ENCODE measurements around the gene TMEM108. TPM values are rescaled to one million over a fixed set of nuclear protein-coding genes. Genes with fewer than 3 reads are reported as not detected.

TMEM108 gene
- total and polyA plus RNA-seq, 10 of the 15 experiments (the other 5 are each of a cell fraction or from before 2014, with no cell fraction given): 0.02 to 0.58 (median 0.12) TPM; not detected in 5

DNA sequence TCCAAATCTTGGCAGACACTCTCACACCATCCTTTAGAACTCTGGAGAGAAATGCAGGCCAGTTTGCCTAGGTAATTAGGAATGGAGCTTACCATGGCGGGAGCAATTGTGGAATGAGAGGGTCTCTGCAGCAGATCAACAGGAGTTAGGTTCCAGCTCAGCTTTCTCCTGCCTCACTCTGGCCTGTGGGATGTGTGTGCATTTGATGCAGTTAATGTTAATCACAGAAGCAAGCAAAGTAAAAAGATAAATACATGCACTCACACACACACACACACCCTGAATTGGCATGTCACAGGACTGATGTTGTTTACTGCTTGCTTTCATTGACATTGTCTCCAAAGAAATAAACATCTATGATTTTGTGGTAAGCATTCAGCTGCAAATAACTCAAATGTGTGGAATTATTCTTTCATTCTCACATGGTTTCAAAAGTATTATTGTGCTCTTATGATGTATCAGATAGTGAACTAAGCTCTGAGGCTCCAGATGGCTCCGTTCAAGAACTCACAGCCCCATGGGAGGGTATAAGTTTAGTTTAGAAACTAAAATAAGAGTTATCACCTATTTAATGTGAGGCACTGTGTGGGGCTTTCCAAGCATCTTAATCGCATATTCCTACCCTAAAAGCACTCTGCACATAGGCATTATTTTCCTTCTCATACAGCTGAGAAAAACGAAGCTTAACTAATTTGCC, 330.3 kb downstream of the TMEM108 start:
- FAIRE-seq (no peak), DNase-seq (ENCODE audit: low read depth, low spot score) (no peak), ATAC-seq (no peak)
- H3K27ac ChIP-seq (ENCODE audit: control insufficient read depth, insufficient read depth): no peak overlapping the region
- in situ Hi-C loops (cut with MboI): no loop called here
- intact Hi-C loops (cut with micrococcal nuclease; ENCODE audit: unreplicated experiment): no loop called here
- no peak overlapping the region for H2AFZ ChIP-seq (ENCODE audit: control insufficient read depth, low read depth, low read length)
- H3K9ac ChIP-seq (ENCODE audit: control insufficient read depth, insufficient read depth, low read length): no peak overlapping the region
- no TSS peak for BruUV-seq (replicated peaks)
- no peak overlapping the region for H3K4me3 ChIP-seq
- ChIA-PET SMC1A (ENCODE audit: uncharacterized antibody, unreplicated experiment) (no interaction called here), RAD21 (ENCODE audit: unreplicated experiment) (interaction anchor here (1.2 kb wide), 1 partner anchor 327 kb away, joined by 5 read pairs; no protein-coding TSS in a partner anchor), POLR2A (no interaction called here), CTCF (interaction anchor here (0.6 kb wide), 2 partner anchors 119 to 123 kb away, joined by 3 read pairs; no protein-coding TSS in a partner anchor)
- H3K79me2 ChIP-seq (ENCODE audit: control insufficient read depth, insufficient read depth, low read length): no peaks in the 10 kb centered on the region
- 1% methylated on average over 4 of the region's 4 CpGs for WGBS (ENCODE audit: insufficient coverage, insufficient replicate concordance, low lambda C conversion rate, missing lambda C conversion rate)
- peaks cover 2% of the 10 kb centered on the region; the same call in 1 of the 2 replicates for H4K20me1 ChIP-seq (ENCODE audit: control insufficient read depth, insufficient read depth)
- no peaks in the 10 kb centered on the region for H3K9me3 ChIP-seq (replicated peaks; ENCODE audit: control insufficient read depth, insufficient read depth, low read length)
- H3K36me3 ChIP-seq (ENCODE audit: control insufficient read depth in 2 of 2, insufficient read depth in 2 of 2, low read length in 1 of 2): no peaks in the 10 kb centered on the region
- no peaks in the 10 kb centered on the region; a peak in 1 of 4 replicates for H3K27me3 ChIP-seq (replicated peaks in 1 of 2; ENCODE audit: control insufficient read depth in 2 of 2, insufficient read depth in 2 of 2, low read length in 1 of 2)
- no peaks in the 10 kb centered on the region for H3K4me1 ChIP-seq (ENCODE audit: control insufficient read depth, insufficient read depth, low read length)
- H3K4me2 ChIP-seq (ENCODE audit: control insufficient read depth, insufficient read depth): no peak overlapping the region
- TF ChIP-seq CBX3 (IDR thresholded peaks at IDR 0.05; ENCODE audit: borderline replicate concordance, low read depth) (no peak), HDAC2 (IDR thresholded peaks at IDR 0.05) (no peak), ZNF384 (IDR thresholded peaks at IDR 0.05; ENCODE audit: borderline replicate concordance, low read depth, low read length) (no peak), POU2F2 (IDR thresholded peaks at IDR 0.05; ENCODE audit: borderline replicate concordance, low read depth, low read length) (no peak)
- TF ChIP-seq, protein P1, sequence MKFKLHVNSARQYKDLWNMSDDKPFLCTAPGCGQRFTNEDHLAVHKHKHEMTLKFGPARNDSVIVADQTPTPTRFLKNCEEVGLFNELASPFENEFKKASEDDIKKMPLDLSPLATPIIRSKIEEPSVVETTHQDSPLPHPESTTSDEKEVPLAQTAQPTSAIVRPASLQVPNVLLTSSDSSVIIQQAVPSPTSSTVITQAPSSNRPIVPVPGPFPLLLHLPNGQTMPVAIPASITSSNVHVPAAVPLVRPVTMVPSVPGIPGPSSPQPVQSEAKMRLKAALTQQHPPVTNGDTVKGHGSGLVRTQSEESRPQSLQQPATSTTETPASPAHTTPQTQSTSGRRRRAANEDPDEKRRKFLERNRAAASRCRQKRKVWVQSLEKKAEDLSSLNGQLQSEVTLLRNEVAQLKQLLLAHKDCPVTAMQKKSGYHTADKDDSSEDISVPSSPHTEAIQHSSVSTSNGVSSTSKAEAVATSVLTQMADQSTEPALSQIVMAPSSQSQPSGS (IDR thresholded peaks at IDR 0.05; ENCODE audit: low read length): no peak
- TF ChIP-seq, protein P2, sequence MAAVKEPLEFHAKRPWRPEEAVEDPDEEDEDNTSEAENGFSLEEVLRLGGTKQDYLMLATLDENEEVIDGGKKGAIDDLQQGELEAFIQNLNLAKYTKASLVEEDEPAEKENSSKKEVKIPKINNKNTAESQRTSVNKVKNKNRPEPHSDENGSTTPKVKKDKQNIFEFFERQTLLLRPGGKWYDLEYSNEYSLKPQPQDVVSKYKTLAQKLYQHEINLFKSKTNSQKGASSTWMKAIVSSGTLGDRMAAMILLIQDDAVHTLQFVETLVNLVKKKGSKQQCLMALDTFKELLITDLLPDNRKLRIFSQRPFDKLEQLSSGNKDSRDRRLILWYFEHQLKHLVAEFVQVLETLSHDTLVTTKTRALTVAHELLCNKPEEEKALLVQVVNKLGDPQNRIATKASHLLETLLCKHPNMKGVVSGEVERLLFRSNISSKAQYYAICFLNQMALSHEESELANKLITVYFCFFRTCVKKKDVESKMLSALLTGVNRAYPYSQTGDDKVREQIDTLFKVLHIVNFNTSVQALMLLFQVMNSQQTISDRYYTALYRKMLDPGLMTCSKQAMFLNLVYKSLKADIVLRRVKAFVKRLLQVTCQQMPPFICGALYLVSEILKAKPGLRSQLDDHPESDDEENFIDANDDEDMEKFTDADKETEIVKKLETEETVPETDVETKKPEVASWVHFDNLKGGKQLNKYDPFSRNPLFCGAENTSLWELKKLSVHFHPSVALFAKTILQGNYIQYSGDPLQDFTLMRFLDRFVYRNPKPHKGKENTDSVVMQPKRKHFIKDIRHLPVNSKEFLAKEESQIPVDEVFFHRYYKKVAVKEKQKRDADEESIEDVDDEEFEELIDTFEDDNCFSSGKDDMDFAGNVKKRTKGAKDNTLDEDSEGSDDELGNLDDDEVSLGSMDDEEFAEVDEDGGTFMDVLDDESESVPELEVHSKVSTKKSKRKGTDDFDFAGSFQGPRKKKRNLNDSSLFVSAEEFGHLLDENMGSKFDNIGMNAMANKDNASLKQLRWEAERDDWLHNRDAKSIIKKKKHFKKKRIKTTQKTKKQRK (IDR thresholded peaks at IDR 0.05; ENCODE audit: low read depth, low read length): no peak
- TF ChIP-seq, protein P3, sequence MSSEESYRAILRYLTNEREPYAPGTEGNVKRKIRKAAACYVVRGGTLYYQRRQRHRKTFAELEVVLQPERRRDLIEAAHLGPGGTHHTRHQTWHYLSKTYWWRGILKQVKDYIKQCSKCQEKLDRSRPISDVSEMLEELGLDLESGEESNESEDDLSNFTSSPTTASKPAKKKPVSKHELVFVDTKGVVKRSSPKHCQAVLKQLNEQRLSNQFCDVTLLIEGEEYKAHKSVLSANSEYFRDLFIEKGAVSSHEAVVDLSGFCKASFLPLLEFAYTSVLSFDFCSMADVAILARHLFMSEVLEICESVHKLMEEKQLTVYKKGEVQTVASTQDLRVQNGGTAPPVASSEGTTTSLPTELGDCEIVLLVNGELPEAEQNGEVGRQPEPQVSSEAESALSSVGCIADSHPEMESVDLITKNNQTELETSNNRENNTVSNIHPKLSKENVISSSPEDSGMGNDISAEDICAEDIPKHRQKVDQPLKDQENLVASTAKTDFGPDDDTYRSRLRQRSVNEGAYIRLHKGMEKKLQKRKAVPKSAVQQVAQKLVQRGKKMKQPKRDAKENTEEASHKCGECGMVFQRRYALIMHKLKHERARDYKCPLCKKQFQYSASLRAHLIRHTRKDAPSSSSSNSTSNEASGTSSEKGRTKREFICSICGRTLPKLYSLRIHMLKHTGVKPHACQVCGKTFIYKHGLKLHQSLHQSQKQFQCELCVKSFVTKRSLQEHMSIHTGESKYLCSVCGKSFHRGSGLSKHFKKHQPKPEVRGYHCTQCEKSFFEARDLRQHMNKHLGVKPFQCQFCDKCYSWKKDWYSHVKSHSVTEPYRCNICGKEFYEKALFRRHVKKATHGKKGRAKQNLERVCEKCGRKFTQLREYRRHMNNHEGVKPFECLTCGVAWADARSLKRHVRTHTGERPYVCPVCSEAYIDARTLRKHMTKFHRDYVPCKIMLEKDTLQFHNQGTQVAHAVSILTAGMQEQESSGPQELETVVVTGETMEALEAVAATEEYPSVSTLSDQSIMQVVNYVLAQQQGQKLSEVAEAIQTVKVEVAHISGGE (CRISPR knock-in tag; IDR thresholded peaks at IDR 0.05): no peak
- TF ChIP-seq, protein P4, sequence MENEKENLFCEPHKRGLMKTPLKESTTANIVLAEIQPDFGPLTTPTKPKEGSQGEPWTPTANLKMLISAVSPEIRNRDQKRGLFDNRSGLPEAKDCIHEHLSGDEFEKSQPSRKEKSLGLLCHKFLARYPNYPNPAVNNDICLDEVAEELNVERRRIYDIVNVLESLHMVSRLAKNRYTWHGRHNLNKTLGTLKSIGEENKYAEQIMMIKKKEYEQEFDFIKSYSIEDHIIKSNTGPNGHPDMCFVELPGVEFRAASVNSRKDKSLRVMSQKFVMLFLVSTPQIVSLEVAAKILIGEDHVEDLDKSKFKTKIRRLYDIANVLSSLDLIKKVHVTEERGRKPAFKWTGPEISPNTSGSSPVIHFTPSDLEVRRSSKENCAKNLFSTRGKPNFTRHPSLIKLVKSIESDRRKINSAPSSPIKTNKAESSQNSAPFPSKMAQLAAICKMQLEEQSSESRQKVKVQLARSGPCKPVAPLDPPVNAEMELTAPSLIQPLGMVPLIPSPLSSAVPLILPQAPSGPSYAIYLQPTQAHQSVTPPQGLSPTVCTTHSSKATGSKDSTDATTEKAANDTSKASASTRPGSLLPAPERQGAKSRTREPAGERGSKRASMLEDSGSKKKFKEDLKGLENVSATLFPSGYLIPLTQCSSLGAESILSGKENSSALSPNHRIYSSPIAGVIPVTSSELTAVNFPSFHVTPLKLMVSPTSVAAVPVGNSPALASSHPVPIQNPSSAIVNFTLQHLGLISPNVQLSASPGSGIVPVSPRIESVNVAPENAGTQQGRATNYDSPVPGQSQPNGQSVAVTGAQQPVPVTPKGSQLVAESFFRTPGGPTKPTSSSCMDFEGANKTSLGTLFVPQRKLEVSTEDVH (IDR thresholded peaks at IDR 0.05; ENCODE audit: low read depth, partially characterized antibody): no peak

Data from GM12878 (cell line).